Measurements from ENCODE around the gene CDCA7L.

- TF ChIP-seq POLR2A (IDR thresholded peaks at IDR 0.05) (no peak), CTCF (IDR thresholded peaks at IDR 0.05) (no peak)
Measured at GRCh38 chr7:21966271-21966670, 20.6 kb upstream of the CDCA7L start.
